Loucy (cell line): ENCODE results near the gene ITGB3.

Source experiments
- H2AFZ ChIP-seq: fragments of 200-600 bp; sonication (generic); 2 replicates; pipeline ENCODE4 v1.6.0; 2016; ENCODE audit warnings: antibody characterized with exemption, mild to moderate bottlenecking, low read length, moderate library complexity
- H3F3A ChIP-seq: fragments of 200-600 bp; 2 replicates; pipeline ENCODE4 v1.6.0; 2016; ENCODE audit warnings: antibody characterized with exemption, low read depth, mild to moderate bottlenecking
- H3K27me3 ChIP-seq: fragments of 200-600 bp; sonication (generic); 2 replicates; pipeline ENCODE4 v1.6.1; 2014; ENCODE audit warnings: low read length, mild to moderate bottlenecking; ENCODE audit not compliant: insufficient read depth, poor library complexity, severe bottlenecking
- H3K36me3 ChIP-seq: fragments of 200-600 bp; sonication (generic); 2 replicates; pipeline ENCODE4 v1.6.1; 2016; ENCODE audit warnings: low read length; ENCODE audit not compliant: insufficient read depth
- H3K4me1 ChIP-seq: fragments of 200-600 bp; sonication (generic); 2 replicates; pipeline ENCODE4 v1.5.1; 2014; ENCODE audit warnings: low read length, mild to moderate bottlenecking; ENCODE audit not compliant: insufficient read depth, poor library complexity, severe bottlenecking
- H3K4me2 ChIP-seq: fragments of 200-600 bp; sonication (generic); 2 replicates; pipeline ENCODE4 v1.6.0; 2014; ENCODE audit warnings: antibody characterized with exemption, low read length, low read depth, mild to moderate bottlenecking; ENCODE audit not compliant: poor library complexity, severe bottlenecking
- H3K4me3 ChIP-seq: fragments of 200-600 bp; sonication (generic); 2 replicates; pipeline ENCODE4 v1.5.1; 2014; ENCODE audit warnings: low read length, mild to moderate bottlenecking, mixed read lengths; ENCODE audit not compliant: poor library complexity, severe bottlenecking
- H3K79me2 ChIP-seq: fragments of 200-600 bp; sonication (generic); 2 replicates; pipeline ENCODE4 v1.6.1; 2014; ENCODE audit warnings: low read length; ENCODE audit not compliant: insufficient read depth
- H3K9ac ChIP-seq: fragments of 200-600 bp; sonication (generic); 2 replicates; pipeline ENCODE4 v1.6.0; 2014; ENCODE audit warnings: mild to moderate bottlenecking, low read depth, low read length, moderate library complexity; ENCODE audit not compliant: poor library complexity, severe bottlenecking
- H3K9me2 ChIP-seq: fragments of 200-600 bp; sonication (generic); replicated peaks from 2 replicates; pipeline ENCODE4 v1.6.1; 2016; ENCODE audit warnings: low read depth, low read length, mixed read lengths
- H3K9me3 ChIP-seq: fragments of 200-600 bp; sonication (generic); 2 replicates; pipeline ENCODE4 v1.6.1; 2014; ENCODE audit warnings: mild to moderate bottlenecking, antibody characterized with exemption, low read length, low read depth; ENCODE audit not compliant: insufficient read depth
- H4K20me1 ChIP-seq: fragments of 200-600 bp; sonication (generic); 2 replicates; pipeline ENCODE4 v1.6.0; 2014; ENCODE audit warnings: antibody characterized with exemption, low read length, mild to moderate bottlenecking; ENCODE audit not compliant: insufficient read depth, poor library complexity, severe bottlenecking
- CTCF ChIP-seq: fragments of 200-600 bp; sonication (generic); conservative IDR thresholded peaks from 2 replicates; pipeline ENCODE4 v1.5.1; 2014; ENCODE audit warnings: mild to moderate bottlenecking, antibody characterized with exemption, low read length
- EZH2phosphoT487 ChIP-seq: fragments of 200-600 bp; IDR thresholded peaks from 2 replicates; pipeline ENCODE4 v1.6.1; 2018; ENCODE audit warnings: antibody characterized with exemption, mild to moderate bottlenecking, moderate library complexity, borderline replicate concordance

The ITGB3 gene

DNA sequence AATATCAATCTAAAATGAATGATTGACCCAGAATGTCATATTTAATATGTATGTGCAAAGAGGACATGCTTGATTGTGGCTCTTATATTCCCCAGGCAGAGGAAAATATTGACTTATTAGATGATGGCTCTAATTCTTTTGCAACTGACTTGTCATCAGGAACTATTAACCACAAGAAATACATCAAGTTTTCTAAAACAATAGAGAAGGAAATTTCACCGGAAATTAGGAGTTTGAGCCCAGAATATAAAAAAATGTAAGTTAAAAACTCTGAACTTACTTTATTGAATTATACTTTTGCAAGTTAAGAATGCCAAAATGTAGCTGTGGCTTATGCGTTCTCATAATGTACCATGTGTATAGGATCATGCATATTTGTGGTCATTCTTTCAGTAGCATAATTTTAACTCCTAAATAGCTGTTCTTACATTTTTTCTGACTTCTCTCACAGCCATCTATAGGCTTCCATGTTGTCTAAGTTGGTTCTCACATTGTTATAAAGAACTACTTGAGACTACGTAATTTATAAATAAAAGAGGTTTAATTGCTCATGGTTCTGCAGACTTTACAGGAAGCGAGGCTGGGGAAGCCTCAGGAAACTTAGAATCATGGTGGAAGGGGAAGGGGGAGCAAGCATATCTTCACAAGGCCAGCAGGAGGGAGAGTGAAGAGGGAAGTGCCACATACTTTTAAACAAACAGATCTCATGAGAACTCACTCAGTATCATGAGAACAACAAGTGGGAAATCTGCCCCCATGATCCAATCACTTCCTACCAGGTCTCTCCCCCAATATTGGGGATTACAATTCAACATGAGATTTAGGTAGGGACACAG is 81.7 kb downstream of the ITGB3 start:
- Histone ChIP-seq H2AFZ (no peak overlapping the region), H3K9me2 (no peaks in the 10 kb centered on the region), H3K27me3 (no peaks in the 10 kb centered on the region), H3K9me3 (no peaks in the 10 kb centered on the region), H3K4me3 (no peak overlapping the region), H3K4me1 (no peaks in the 10 kb centered on the region), H3K79me2 (no peaks in the 10 kb centered on the region), H4K20me1 (no peaks in the 10 kb centered on the region), H3K36me3 (no peaks in the 10 kb centered on the region), H3K4me2 (no peak overlapping the region), H3K9ac (no peak overlapping the region), H3F3A (no peaks in the 10 kb centered on the region)
- TF ChIP-seq CTCF (no peak), EZH2phosphoT487 (no peak)

DNA sequence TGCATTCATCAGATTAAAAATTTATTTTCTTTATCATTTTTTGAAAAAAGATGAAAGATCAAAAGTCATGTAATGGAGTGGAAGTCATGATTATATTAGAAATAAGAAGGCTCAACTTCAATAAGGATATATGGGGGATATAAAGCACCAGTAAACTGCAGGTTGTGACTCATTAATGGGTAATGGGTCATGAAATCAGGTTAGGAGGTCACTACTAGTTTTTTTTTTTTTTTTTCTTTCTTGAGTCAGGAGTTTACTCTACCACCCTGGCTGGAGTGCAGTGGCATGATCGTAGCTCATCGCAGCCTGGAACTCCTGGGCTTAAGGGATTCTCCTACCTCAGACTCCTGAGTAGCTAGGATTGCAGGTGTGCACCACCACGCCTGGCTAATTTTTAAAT is 84.4 kb downstream of the ITGB3 start:
- Histone ChIP-seq H2AFZ (no peak overlapping the region), H3K79me2 (no peaks in the 10 kb centered on the region), H3K9me3 (no peaks in the 10 kb centered on the region), H3K4me1 (no peaks in the 10 kb centered on the region), H4K20me1 (no peaks in the 10 kb centered on the region), H3K4me3 (no peak overlapping the region), H3K4me2 (no peak overlapping the region), H3K9me2 (no peaks in the 10 kb centered on the region), H3K9ac (no peak overlapping the region), H3F3A (no peaks in the 10 kb centered on the region), H3K27me3 (no peaks in the 10 kb centered on the region), H3K36me3 (no peaks in the 10 kb centered on the region)
- TF ChIP-seq EZH2phosphoT487 (no peak), CTCF (no peak)

DNA sequence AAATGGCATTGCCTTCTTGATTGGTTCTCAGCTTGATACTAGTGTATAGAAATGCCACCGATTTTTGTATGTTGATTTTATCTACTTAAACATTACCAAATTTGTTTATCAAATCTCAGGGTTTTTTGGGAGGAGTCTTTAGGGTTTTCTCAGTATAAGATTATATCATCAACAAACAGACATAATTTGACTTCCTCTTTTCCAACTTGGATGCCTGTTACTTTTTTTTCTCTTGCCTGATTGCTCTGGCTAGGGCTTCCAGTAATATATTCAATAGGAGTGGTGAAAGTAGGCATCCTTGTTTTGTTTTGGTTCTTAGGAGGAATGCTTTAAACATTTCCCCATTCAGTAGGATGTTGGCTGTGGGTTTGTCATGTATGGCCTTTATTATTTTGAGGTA is 99.2 kb downstream of the ITGB3 start:
- Histone ChIP-seq H3K4me3 (no peak overlapping the region), H3K4me2 (no peak overlapping the region), H3K9ac (no peak overlapping the region), H3K9me2 (no peaks in the 10 kb centered on the region), H3K27me3 (no peaks in the 10 kb centered on the region), H3K79me2 (no peaks in the 10 kb centered on the region), H3F3A (no peaks in the 10 kb centered on the region), H3K36me3 (no peaks in the 10 kb centered on the region), H3K4me1 (no peaks in the 10 kb centered on the region), H4K20me1 (no peaks in the 10 kb centered on the region), H3K9me3 (no peaks in the 10 kb centered on the region), H2AFZ (no peak overlapping the region)
- TF ChIP-seq CTCF: no peak
- TF ChIP-seq EZH2phosphoT487: no peak
